ENCODE data around the gene FBXL5. TPM values are rescaled to one million over a fixed set of nuclear protein-coding genes. Genes with fewer than 3 reads are reported as not detected.
A peak's percentile ranks its signal among the peaks of the same experiment; 100 is the strongest.

The FBXL5 gene
- total and polyA plus RNA-seq, 2 of the 13 experiments (the other 11 are each of a cell fraction or from before 2014, with no cell fraction given) = 17.4 to 45.3 TPM

DNA sequence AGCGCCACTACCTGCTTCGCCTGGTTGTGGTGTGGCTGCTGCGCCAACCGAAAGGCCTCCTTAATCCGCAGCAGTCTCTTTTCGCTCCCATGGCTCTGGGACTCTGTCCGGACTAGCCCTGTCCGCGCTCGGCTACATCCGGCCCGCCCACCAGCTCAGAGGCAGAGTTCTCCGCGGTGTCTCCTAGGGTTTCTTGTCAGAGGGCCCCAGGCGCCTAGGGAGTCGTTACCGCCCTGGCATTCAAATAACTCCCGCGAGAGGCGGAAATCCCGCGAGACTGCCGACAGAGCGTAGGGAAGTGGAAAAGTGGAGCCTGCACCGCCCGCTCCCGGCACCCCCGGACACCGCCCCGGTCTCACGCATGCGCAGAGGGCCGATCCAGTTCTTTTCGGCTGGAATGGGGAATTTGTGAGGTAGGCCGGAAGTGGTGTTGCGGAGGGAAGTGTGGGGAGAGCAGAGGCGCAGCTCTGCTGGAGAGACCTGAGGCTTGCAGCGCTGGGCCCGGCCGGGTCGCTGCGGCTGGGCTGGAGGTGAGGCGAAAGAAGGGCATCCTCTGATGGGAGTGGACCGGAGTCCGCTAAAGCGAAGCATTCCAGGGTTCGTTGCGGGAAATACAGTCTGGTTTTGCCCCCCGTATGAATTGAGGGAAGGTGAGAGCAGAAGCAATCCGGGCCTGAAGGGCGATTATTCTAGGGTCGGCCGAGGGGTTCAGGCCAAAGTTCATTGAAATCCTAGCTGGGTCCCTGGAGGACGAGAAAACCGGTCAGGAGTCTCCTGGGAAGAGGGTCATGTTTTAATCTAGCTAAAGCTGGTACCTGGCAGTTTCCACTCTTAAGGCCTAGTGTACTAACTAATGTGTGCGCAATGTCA lies 26.4 kb upstream of the FBXL5 start, which contains the start of gene FAM200B (continued):
- TF ChIP-seq, protein P1, sequence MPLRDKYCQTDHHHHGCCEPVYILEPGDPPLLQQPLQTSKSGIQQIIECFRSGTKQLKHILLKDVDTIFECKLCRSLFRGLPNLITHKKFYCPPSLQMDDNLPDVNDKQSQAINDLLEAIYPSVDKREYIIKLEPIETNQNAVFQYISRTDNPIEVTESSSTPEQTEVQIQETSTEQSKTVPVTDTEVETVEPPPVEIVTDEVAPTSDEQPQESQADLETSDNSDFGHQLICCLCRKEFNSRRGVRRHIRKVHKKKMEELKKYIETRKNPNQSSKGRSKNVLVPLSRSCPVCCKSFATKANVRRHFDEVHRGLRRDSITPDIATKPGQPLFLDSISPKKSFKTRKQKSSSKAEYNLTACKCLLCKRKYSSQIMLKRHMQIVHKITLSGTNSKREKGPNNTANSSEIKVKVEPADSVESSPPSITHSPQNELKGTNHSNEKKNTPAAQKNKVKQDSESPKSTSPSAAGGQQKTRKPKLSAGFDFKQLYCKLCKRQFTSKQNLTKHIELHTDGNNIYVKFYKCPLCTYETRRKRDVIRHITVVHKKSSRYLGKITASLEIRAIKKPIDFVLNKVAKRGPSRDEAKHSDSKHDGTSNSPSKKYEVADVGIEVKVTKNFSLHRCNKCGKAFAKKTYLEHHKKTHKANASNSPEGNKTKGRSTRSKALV (CRISPR knock-in tag; IDR thresholded peaks at IDR 0.05) = peak; percentile 81
- no peak; the same call in 1 of the 2 replicates for TF ChIP-seq ZNF589 (CRISPR knock-in tag; conservative IDR thresholded peaks at IDR 0.05)
- TF ChIP-seq ZSCAN12 (CRISPR knock-in tag; IDR thresholded peaks at IDR 0.05) = no peak
- peak; percentile 61 for TF ChIP-seq AGO2 (optimal IDR thresholded peaks at IDR 0.05; ENCODE audit: low read depth, low read length)
- TF ChIP-seq REPIN1 (CRISPR knock-in tag; IDR thresholded peaks at IDR 0.05; ENCODE audit: borderline replicate concordance, low read depth) = no peak; the same call in 1 of the 2 replicates
- TF ChIP-seq ZNF768 (CRISPR knock-in tag; IDR thresholded peaks at IDR 0.05) = peak; percentile 59
- no peak for TF ChIP-seq ZSCAN22 (CRISPR knock-in tag; IDR thresholded peaks at IDR 0.05)
- peak; percentile 83 for TF ChIP-seq ERF (CRISPR knock-in tag; IDR thresholded peaks at IDR 0.05)
- no peak for TF ChIP-seq CC2D1A (CRISPR knock-in tag; IDR thresholded peaks at IDR 0.05)
- 0 out of 2 replicates have a peak, but pooled peaks have one; percentile 27 for TF ChIP-seq GZF1 (CRISPR knock-in tag; IDR thresholded peaks at IDR 0.05)
- TF ChIP-seq ZNF274 (CRISPR knock-in tag; IDR thresholded peaks at IDR 0.05) = 0 out of 2 replicates have a peak, but pooled peaks have one; percentile 67
- TF ChIP-seq SMC3 (IDR thresholded peaks at IDR 0.05; ENCODE audit: low read length) = no peak
- TF ChIP-seq ZNF644 (CRISPR knock-in tag; IDR thresholded peaks at IDR 0.05; ENCODE audit: low read depth) = no peak
- peak; percentile 53; the same call in 1 of the 2 replicates for TF ChIP-seq ZNF569 (CRISPR knock-in tag; IDR thresholded peaks at IDR 0.05; ENCODE audit: borderline replicate concordance)
- no peak for TF ChIP-seq MBD4 (IDR thresholded peaks at IDR 0.05; ENCODE audit: borderline replicate concordance, low read length)
- no peak for TF ChIP-seq ZBTB1 (CRISPR knock-in tag; IDR thresholded peaks at IDR 0.05; ENCODE audit: borderline replicate concordance)
- TF ChIP-seq ATM (IDR thresholded peaks at IDR 0.05; ENCODE audit: borderline replicate concordance) = no peak
- TF ChIP-seq CENPX (CRISPR knock-in tag; IDR thresholded peaks at IDR 0.05) = no peak
- peak; percentile 92 for TF ChIP-seq HIVEP1 (CRISPR knock-in tag; IDR thresholded peaks at IDR 0.05)
- TF ChIP-seq JUN (CRISPR knock-in tag; IDR thresholded peaks at IDR 0.05) = no peak
- TF ChIP-seq, protein P2, sequence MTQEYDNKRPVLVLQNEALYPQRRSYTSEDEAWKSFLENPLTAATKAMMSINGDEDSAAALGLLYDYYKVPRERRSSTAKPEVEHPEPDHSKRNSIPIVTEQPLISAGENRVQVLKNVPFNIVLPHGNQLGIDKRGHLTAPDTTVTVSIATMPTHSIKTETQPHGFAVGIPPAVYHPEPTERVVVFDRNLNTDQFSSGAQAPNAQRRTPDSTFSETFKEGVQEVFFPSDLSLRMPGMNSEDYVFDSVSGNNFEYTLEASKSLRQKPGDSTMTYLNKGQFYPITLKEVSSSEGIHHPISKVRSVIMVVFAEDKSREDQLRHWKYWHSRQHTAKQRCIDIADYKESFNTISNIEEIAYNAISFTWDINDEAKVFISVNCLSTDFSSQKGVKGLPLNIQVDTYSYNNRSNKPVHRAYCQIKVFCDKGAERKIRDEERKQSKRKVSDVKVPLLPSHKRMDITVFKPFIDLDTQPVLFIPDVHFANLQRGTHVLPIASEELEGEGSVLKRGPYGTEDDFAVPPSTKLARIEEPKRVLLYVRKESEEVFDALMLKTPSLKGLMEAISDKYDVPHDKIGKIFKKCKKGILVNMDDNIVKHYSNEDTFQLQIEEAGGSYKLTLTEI (CRISPR knock-in tag; conservative IDR thresholded peaks at IDR 0.05) = no peak
- TF ChIP-seq GPN1 (CRISPR knock-in tag; IDR thresholded peaks at IDR 0.05; ENCODE audit: borderline replicate concordance) = no peak
- TF ChIP-seq ATF7 (IDR thresholded peaks at IDR 0.05) = no peak
- no peak for TF ChIP-seq ATF7 (CRISPR knock-in tag; IDR thresholded peaks at IDR 0.05)
- peak; percentile 94 for TF ChIP-seq SP1 (IDR thresholded peaks at IDR 0.05)
- TF ChIP-seq SP1 (CRISPR knock-in tag; IDR thresholded peaks at IDR 0.05) = peak; percentile 45; the same call in 1 of the 2 replicates
- no peak for TF ChIP-seq ZNF670 (CRISPR knock-in tag; IDR thresholded peaks at IDR 0.05; ENCODE audit: borderline replicate concordance)
- TF ChIP-seq POGZ (CRISPR knock-in tag; IDR thresholded peaks at IDR 0.05) = peak; percentile 99
- no peak for TF ChIP-seq HMGA1 (CRISPR knock-in tag; conservative IDR thresholded peaks at IDR 0.05)
- TF ChIP-seq SETDB1 (CRISPR knock-in tag; IDR thresholded peaks at IDR 0.05; ENCODE audit: borderline replicate concordance) = no peak
